Prostate gland (tissue), 2 donors: ENCODE measurements around the gene CTXND1. TPM values are rescaled to one million over a fixed set of nuclear protein-coding genes. Genes with fewer than 3 reads are reported as not detected.

ENCODE experiments used
- DNase-seq: peaks from one replicate; pipeline ENCODE4 v3.0.0-alpha.2; 2019; ENCODE audit warnings: low spot score
- H3K27ac ChIP-seq, 2 donors: fragments of 200-600 bp; sonication (generic); 2 replicates each; pipeline ENCODE4 v1.5.1; 2017 to 2019
- H3K27me3 ChIP-seq: fragments of 200-600 bp; sonication (generic); replicated peaks from 2 replicates; pipeline ENCODE4 v1.5.1; 2019; ENCODE audit not compliant: insufficient read depth
- H3K36me3 ChIP-seq, 2 donors: fragments of 200-600 bp; sonication (generic); 1 replicate in 1 of 2; 2 replicates in 1 of 2; pipeline versions ENCODE4 v1.5.1 to v1.8.1; 2017 to 2019
- H3K4me1 ChIP-seq: fragments of 200-600 bp; sonication (generic); replicated peaks from 2 replicates; pipeline ENCODE4 v1.5.1; 2019
- H3K4me3 ChIP-seq, 2 donors: fragments of 200-600 bp; sonication (generic); 2 replicates each; pipeline ENCODE4 v1.5.1; 2017 to 2019
- H3K9me3 ChIP-seq: fragments of 200-600 bp; sonication (generic); 2 replicates; pipeline ENCODE4 v1.5.1; 2017
- POLR2A ChIP-seq: fragments of 450-650 bp; IDR thresholded peaks from one replicate; pipeline ENCODE4 v1.6.1; 2016; ENCODE audit warnings: antibody characterized with exemption, mild to moderate bottlenecking
- POLR2AphosphoS5 ChIP-seq: sonication (generic); formaldehyde crosslinking; IDR thresholded peaks from one replicate; pipeline ENCODE4 v1.6.1; 2017; ENCODE audit warnings: antibody characterized with exemption
- WGBS: methylation state at CpG from one replicate; pipeline ENCODE4 v1.1.5; 2018; 5-methylcytosine and 5-hydroxymethylcytosine counted together
- intact Hi-C: fragments of 100-400 bp; cut with DNase I; formaldehyde crosslinking; loops from one replicate; pipeline ENCODE4 v1.14.2; 2022
- total RNA-seq, 2 donors: library from RNA; depleted of rRNA; stranded (reverse); fragments of >200 nt; gene quantifications; one replicate each; pipeline ENCODE4 v1.1.0, GENCODE V29; 2016
- TF ChIP-seq, protein P1 (sequence below), 4 experiments: fragments of 200-600 bp in 2 of 4; fragments of 450-650 bp in 2 of 4; sonication (generic) in 2 of 4; IDR thresholded peaks; 1 replicate in 3 of 4; 2 replicates in 1 of 4; pipeline ENCODE4 v1.5.1; 2016 to 2019; ENCODE audit warnings: antibody characterized with exemption in 4 of 4, mild to moderate bottlenecking in 2 of 4, moderate library complexity in 2 of 4

Gene CTXND1
- total RNA-seq, 2 donors from 2014 or later = 0.96 TPM; not detected in 1

DNA sequence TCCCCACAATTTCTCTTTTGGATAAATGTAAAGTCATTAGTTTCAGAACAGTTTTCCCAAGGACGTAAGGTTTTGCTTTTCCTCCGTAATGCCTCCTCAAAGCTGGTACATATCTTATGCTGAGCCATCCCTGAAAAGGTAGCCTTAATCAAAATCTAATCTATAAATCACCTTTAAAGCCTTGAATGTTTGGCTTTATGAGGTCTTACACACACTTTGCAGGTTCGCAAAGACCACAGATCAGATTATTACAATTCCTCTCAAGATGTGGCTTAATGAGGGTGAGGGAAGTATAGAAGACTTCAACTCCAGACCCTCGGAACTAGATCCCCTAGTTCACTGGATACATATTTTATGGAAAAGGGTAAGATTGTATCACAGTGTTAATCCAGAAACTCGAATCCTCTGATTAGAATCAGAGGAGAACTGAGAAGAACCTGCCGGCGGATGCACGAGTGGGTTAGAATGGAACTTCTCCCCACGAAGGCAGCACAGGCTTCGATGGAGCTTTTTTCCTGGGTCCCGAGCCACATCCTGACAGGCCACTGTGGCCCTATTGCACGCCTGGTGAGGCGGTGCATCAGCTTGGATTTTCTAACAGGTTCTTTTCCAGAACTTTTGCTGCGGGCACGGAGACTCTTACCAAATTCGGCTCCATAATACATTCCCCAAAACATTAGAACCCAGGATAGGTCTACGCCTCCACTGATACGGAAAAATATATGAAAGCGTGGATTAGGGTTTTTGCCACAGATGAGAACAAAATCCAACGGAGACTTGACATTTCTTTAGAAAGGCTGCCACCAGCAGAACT lies 1.2 kb downstream of the CTXND1 start:
- TF ChIP-seq, protein P1, sequence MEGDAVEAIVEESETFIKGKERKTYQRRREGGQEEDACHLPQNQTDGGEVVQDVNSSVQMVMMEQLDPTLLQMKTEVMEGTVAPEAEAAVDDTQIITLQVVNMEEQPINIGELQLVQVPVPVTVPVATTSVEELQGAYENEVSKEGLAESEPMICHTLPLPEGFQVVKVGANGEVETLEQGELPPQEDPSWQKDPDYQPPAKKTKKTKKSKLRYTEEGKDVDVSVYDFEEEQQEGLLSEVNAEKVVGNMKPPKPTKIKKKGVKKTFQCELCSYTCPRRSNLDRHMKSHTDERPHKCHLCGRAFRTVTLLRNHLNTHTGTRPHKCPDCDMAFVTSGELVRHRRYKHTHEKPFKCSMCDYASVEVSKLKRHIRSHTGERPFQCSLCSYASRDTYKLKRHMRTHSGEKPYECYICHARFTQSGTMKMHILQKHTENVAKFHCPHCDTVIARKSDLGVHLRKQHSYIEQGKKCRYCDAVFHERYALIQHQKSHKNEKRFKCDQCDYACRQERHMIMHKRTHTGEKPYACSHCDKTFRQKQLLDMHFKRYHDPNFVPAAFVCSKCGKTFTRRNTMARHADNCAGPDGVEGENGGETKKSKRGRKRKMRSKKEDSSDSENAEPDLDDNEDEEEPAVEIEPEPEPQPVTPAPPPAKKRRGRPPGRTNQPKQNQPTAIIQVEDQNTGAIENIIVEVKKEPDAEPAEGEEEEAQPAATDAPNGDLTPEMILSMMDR (IDR thresholded peaks at IDR 0.05) = no peak
- TF ChIP-seq POLR2A (no peak), POLR2AphosphoS5 (no peak)
- H3K4me1 ChIP-seq = peaks cover 4% of the 10 kb centered on the region
- H3K36me3 ChIP-seq = no peaks in the 10 kb centered on the region
- intact Hi-C loops = no loop called here
- no peaks in the 10 kb centered on the region for H3K9me3 ChIP-seq
- 51% methylated on average over 20 of the region's 20 CpGs for WGBS
- no peaks in the 10 kb centered on the region for H3K27me3 ChIP-seq
- no peak overlapping the region for H3K27ac ChIP-seq
- H3K4me3 ChIP-seq = no peak overlapping the region
- no peak for DNase-seq

DNA sequence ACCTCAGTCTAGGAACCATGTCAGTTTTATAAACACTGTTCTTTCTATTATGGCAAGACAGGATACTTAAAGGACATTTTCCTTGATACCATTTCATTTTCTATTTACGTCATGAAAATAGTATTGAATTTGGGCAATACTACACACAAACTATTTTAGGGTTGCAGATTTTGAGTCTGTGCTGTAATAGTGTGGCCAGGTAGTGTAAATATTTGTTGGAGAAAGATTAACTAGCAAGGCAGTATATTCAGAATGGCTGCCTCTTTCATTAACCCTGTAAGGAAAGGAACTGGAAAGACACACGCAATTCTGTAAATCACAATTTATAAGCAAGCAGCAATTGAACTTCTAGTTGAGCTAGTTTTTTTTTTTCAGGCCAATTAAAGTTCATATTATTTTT lies 2.0 kb downstream of the CTXND1 start:
- Histone ChIP-seq H3K4me3 (no peak overlapping the region), H3K36me3 (no peaks in the 10 kb centered on the region), H3K4me1 (peaks cover 4% of the 10 kb centered on the region), H3K27ac (no peak overlapping the region), H3K27me3 (no peaks in the 10 kb centered on the region), H3K9me3 (no peaks in the 10 kb centered on the region)
- intact Hi-C loops = no loop called here
- TF ChIP-seq, protein P1 (IDR thresholded peaks at IDR 0.05) = no peak
- TF ChIP-seq POLR2AphosphoS5 = no peak
- no peak for TF ChIP-seq POLR2A
- no peak for DNase-seq
- 57% methylated on average over 2 of the region's 2 CpGs for WGBS

DNA sequence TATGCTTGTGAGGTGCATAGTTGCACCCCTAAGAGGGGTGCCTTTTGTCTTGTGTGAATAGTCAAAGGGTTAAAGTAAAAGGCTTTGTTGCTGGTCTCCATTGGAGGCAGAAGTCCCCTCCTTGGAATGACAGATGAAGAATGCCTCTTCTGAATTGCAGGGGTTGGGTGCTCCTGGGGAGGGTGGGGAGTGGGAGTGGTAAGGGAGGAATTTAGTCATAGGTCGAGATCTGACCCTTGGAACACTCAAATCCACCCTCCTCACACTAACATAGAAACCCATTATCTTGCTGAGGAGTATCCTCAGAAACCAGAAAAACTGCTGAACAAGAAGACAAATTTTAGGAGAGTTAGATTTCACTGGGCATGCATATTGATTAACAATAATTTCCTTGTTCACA lies 4.7 kb downstream of the CTXND1 start:
- no peak for TF ChIP-seq POLR2AphosphoS5
- no peak for TF ChIP-seq POLR2A
- TF ChIP-seq, protein P1 (IDR thresholded peaks at IDR 0.05) = no peak
- Histone ChIP-seq H3K27me3 (no peaks in the 10 kb centered on the region), H3K4me1 (peaks cover 4% of the 10 kb centered on the region), H3K36me3 (no peaks in the 10 kb centered on the region), H3K4me3 (no peak overlapping the region), H3K27ac (no peak overlapping the region), H3K9me3 (no peaks in the 10 kb centered on the region)
- DNase-seq = no peak
- intact Hi-C loops = no loop called here
- 66% methylated on average over 1 of the region's 1 CpG for WGBS

DNA sequence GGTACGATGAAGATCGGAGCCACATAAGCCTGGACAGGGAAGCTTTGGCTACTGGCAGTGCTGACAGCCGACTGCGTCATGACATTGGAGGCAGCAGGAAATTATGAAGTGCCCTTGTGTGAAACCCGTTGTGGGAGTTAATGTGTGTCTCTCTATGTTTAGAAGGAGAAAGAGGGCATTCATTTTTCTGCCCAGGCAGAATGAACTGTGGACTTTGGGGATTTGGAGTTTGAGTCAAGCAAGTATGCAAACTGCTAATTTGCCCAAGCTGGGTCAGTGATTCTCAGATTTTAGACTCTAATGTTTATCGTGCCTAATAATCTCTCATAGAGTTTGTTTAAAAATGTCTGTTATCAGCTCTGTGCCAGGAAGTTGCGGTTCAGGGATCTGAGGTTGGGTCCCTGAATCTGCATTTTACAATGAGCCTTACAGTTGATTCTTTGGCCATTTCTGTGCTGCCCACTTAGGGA lies 5.6 kb downstream of the CTXND1 start:
- 60% methylated on average over 7 of the region's 7 CpGs for WGBS
- intact Hi-C loops = no loop called here
- H3K4me1 ChIP-seq = peaks cover 1% of the 10 kb centered on the region
- TF ChIP-seq, protein P1 (IDR thresholded peaks at IDR 0.05) = no peak
- no peak for TF ChIP-seq POLR2AphosphoS5
- TF ChIP-seq POLR2A = no peak
- H3K27ac ChIP-seq = no peak overlapping the region
- no peaks in the 10 kb centered on the region for H3K9me3 ChIP-seq
- H3K4me3 ChIP-seq = no peak overlapping the region
- no peak for DNase-seq
- no peaks in the 10 kb centered on the region for H3K36me3 ChIP-seq
- H3K27me3 ChIP-seq = no peaks in the 10 kb centered on the region

DNA sequence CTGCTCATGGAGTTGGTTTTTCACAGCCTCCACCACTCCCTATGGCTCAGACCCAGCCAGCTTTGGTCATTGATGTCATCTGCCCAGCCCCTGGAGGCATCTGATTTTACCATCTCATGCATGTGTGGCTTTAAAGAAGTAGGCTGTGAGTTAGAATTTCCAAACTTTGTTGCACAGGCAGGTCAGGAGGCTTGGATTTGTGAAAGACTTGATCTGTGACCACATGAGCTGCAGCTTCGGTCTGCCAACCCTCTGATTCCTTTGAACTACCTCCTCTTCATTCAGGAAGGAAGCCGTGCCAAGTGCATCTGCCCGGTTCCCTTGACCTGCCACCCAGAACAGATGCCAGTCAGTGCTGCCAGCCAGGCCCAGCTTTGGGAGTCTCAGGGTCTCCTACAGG lies 9.2 kb downstream of the CTXND1 start:
- WGBS = 60% methylated on average over 3 of the region's 3 CpGs

More for the DNA sequence above, 9.2 kb downstream of the CTXND1 start:
- TF ChIP-seq POLR2AphosphoS5 (no peak), POLR2A (no peak)
- TF ChIP-seq, protein P1 (IDR thresholded peaks at IDR 0.05) = no peak
- no peak for DNase-seq
- no peak overlapping the region for H3K27ac ChIP-seq
- intact Hi-C loops = no loop called here
- H3K27me3 ChIP-seq = no peaks in the 10 kb centered on the region
- H3K36me3 ChIP-seq = no peaks in the 10 kb centered on the region
- no peaks in the 10 kb centered on the region for H3K4me1 ChIP-seq
- no peaks in the 10 kb centered on the region for H3K9me3 ChIP-seq
- no peak overlapping the region for H3K4me3 ChIP-seq
